HL-60 (cell line): ENCODE measurements around the gene C1orf21.

Source experiments
- DNase-seq, 2 experiments: peaks; one replicate each; pipeline ENCODE4 v3.0.0-alpha.2; 2010 to 2020; ENCODE audit warnings: low read depth in 1 of 2, low spot score in 1 of 2
- H3K27ac ChIP-seq: fragments of 250-450 bp; sonication (Bioruptor Pico); replicated peaks from 2 replicates; pipeline ENCODE4 v1.5.1; 2020; ENCODE audit warnings: mild to moderate bottlenecking, moderate library complexity
- H3K27me3 ChIP-seq: fragments of 250-450 bp; sonication (Bioruptor Pico); 2 replicates; pipeline ENCODE4 v1.5.1; 2021; ENCODE audit warnings: mild to moderate bottlenecking, moderate library complexity; ENCODE audit not compliant: insufficient read depth, poor library complexity, severe bottlenecking
- H3K4me3 ChIP-seq: replicated peaks from 2 replicates; pipeline ENCODE4 v1.5.1; 2011; ENCODE audit warnings: mild to moderate bottlenecking, control low read depth, low read length; ENCODE audit not compliant: insufficient read depth
- GABPA ChIP-seq: IDR thresholded peaks from 2 replicates; pipeline ENCODE4 v1.6.1; 2012; ENCODE audit warnings: low read depth
- POLR2AphosphoS5 ChIP-seq: IDR thresholded peaks from 2 replicates; pipeline ENCODE4 v1.6.1; 2012; ENCODE audit warnings: low read depth
- SPI1 ChIP-seq: IDR thresholded peaks from 2 replicates; pipeline ENCODE4 v1.6.1; 2012; ENCODE audit warnings: low read depth, mild to moderate bottlenecking, borderline replicate concordance
- TF ChIP-seq, protein P1 (sequence below): IDR thresholded peaks from 2 replicates; pipeline ENCODE4 v1.6.1; 2012; ENCODE audit warnings: low read depth; ENCODE audit not compliant: insufficient replicate concordance
- TF ChIP-seq, protein P2 (sequence below): IDR thresholded peaks from one replicate; pipeline ENCODE4 v1.5.1; 2011; ENCODE audit warnings: low read length, control low read depth, inconsistent platforms; ENCODE audit not compliant: insufficient read depth

Gene C1orf21

GRCh38 chr1:184643661-184644060 is 256.8 kb downstream of the C1orf21 start:
- TF ChIP-seq POLR2AphosphoS5: no peak
- TF ChIP-seq, protein P1, sequence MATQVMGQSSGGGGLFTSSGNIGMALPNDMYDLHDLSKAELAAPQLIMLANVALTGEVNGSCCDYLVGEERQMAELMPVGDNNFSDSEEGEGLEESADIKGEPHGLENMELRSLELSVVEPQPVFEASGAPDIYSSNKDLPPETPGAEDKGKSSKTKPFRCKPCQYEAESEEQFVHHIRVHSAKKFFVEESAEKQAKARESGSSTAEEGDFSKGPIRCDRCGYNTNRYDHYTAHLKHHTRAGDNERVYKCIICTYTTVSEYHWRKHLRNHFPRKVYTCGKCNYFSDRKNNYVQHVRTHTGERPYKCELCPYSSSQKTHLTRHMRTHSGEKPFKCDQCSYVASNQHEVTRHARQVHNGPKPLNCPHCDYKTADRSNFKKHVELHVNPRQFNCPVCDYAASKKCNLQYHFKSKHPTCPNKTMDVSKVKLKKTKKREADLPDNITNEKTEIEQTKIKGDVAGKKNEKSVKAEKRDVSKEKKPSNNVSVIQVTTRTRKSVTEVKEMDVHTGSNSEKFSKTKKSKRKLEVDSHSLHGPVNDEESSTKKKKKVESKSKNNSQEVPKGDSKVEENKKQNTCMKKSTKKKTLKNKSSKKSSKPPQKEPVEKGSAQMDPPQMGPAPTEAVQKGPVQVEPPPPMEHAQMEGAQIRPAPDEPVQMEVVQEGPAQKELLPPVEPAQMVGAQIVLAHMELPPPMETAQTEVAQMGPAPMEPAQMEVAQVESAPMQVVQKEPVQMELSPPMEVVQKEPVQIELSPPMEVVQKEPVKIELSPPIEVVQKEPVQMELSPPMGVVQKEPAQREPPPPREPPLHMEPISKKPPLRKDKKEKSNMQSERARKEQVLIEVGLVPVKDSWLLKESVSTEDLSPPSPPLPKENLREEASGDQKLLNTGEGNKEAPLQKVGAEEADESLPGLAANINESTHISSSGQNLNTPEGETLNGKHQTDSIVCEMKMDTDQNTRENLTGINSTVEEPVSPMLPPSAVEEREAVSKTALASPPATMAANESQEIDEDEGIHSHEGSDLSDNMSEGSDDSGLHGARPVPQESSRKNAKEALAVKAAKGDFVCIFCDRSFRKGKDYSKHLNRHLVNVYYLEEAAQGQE: no peak
- TF ChIP-seq, protein P2, sequence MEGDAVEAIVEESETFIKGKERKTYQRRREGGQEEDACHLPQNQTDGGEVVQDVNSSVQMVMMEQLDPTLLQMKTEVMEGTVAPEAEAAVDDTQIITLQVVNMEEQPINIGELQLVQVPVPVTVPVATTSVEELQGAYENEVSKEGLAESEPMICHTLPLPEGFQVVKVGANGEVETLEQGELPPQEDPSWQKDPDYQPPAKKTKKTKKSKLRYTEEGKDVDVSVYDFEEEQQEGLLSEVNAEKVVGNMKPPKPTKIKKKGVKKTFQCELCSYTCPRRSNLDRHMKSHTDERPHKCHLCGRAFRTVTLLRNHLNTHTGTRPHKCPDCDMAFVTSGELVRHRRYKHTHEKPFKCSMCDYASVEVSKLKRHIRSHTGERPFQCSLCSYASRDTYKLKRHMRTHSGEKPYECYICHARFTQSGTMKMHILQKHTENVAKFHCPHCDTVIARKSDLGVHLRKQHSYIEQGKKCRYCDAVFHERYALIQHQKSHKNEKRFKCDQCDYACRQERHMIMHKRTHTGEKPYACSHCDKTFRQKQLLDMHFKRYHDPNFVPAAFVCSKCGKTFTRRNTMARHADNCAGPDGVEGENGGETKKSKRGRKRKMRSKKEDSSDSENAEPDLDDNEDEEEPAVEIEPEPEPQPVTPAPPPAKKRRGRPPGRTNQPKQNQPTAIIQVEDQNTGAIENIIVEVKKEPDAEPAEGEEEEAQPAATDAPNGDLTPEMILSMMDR: no peak
- no peak for TF ChIP-seq GABPA
- no peak for TF ChIP-seq SPI1
- Histone ChIP-seq H3K27ac (no peak overlapping the region), H3K27me3 (no peaks in the 10 kb centered on the region), H3K4me3 (no peak overlapping the region)
- DNase-seq: no peak

GRCh38 chr1:184644771-184645170 is 257.9 kb downstream of the C1orf21 start:
- TF ChIP-seq POLR2AphosphoS5 (no peak), GABPA (no peak), SPI1 (no peak)
- TF ChIP-seq, protein P2: no peak
- TF ChIP-seq, protein P1: no peak
- Histone ChIP-seq H3K27me3 (no peaks in the 10 kb centered on the region), H3K27ac (no peak overlapping the region), H3K4me3 (no peak overlapping the region)
- no peak for DNase-seq

GRCh38 chr1:184646178-184646701 is 259.4 kb downstream of the C1orf21 start:
- DNase-seq: no peak

More at GRCh38 chr1:184646178-184646701, 259.4 kb downstream of the C1orf21 start:
- no peaks in the 10 kb centered on the region for H3K27me3 ChIP-seq
- TF ChIP-seq, protein P2: no peak
- TF ChIP-seq, protein P1: no peak
- TF ChIP-seq GABPA (no peak), POLR2AphosphoS5 (no peak), SPI1 (no peak)
- no peak overlapping the region for H3K27ac ChIP-seq
- no peak overlapping the region for H3K4me3 ChIP-seq
